ENCODE data around the gene NBPF1. TPM values are rescaled to one million over a fixed set of nuclear protein-coding genes. Genes with fewer than 3 reads are reported as not detected.
"Not testable (repeated sequence)": the region's sequence is repeated elsewhere in the genome, so short reads cannot be mapped to it uniquely, and the experiment has no call there.

Gene NBPF1
- total RNA-seq, 1 donor from 2014 or later: 35.3 TPM

DNA sequence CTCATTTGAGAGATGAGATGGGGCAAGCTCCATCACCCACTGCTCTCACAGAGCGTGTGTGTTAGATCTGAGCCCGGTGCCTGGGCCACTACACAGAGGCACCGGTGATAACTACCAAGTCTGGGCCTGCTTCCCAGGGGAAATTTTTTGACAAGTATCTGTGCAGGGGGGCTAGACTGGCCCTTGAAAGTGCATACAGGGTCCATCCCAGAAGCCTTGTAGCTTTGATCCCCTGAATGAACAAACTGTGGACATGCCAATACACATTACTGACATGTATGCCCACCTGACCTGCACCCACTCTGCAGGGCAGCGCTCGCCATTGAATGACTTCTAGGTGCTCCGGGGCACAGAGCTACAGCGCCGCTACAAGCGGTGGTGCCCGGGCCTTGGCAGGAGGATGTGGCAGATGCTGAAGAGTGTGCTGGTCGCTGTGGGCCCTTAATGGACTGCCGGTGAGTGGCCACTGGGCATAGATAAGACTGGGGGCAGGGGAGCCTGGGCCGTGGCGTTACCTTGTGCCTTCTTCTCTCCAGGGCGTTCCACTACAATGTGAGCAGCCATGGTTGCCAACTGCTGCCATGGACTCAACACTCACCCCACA is 32.8 kb upstream of the NBPF1 start:
- H3K9me3 ChIP-seq; H3K27ac ChIP-seq; ATAC-seq; H3K27me3 ChIP-seq (ENCODE audit: low read depth); H3K36me3 ChIP-seq; H3K4me3 ChIP-seq; intact Hi-C loops (cut with DNase I): not testable (repeated sequence)
- DNase-seq: peak; percentile 52
- peaks cover 24% of the 10 kb centered on the region for H3K4me1 ChIP-seq

DNA sequence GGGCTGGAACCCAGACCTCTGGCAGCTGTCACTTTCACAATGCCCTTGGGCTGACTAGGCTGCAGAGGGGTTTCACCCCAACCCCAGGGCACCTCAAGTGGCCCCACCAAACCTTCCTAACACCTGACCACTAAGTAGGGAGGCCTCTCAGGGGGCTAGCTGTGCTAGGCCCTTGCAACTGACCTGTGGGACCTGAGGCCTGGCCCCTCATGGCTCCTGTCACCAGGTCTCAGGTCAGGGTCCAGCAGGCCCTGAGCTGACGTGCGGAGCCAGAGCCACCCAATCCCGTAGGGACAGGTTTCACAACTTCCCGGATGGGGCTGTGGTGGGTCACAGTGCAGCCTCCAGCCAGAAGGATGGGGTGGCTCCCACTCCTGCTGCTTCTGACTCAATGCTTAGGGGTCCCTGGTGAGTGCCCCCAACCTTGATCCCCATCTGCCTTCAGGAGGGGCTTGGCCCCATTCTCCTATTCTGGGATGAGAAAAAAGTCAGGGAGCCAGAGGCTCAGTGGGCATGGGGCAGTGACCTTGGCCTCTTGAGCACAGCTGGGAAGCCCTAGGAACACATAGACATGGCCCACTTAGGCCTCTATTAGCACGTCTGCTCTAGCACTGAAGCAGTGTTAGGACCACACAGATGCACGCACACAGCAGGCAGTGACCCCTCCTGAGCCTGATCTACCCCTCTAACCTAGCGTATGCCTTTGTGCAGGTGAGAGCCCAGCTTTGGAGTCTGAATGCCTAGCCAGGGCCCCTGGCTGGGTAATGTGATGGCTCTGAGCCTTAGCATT is 32.1 kb upstream of the NBPF1 start:
- peak overlapping the region; percentile 81 for H3K4me3 ChIP-seq
- peaks cover 24% of the 10 kb centered on the region for H3K4me1 ChIP-seq
- H3K9me3 ChIP-seq; intact Hi-C loops (cut with DNase I); H3K27me3 ChIP-seq (ENCODE audit: low read depth); H3K36me3 ChIP-seq: not testable (repeated sequence)
- peak overlapping the region; percentile 87 for H3K27ac ChIP-seq
- peak in 1 of 2 donors; percentile 0 for ATAC-seq
- peak; percentile 57 for DNase-seq

DNA sequence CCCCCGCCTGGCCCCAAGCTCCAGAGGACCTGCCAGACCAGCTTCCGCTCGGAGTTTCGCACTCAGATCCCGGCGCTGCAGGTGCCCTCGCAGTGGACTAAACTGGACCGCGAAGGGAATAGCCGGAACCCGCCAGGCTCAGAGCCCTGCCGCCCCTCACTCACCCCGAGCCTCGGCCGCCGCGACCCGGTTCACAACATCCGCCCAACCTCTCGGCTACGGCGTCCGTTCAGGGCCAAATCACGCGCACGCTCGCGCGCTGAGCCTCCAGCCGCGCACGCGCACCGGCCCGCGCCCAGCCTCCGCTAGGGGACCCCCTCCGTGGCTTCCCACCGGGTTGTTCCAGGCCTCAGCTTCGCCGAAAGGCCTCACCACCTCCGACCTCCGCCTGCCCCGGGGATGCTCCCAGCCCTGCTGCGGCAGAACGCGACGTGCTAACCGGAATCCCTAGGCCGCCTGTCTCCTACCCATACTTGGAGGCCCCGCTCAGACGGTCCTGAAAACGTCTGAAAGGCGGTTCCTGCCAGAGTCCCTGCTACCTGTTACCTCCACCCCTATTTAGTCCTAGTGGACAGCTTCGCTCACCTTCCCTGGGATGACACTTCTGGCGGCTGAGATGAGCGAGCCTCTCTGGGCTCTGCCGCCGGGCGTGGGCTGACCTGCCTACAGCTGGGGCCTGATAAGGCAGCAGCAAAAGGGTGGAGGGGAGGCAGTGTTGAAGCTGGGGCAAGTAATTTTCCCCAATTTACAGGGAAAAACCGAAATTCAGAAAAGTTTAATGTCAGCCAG is 31.3 kb upstream of the NBPF1 start:
- H3K27ac ChIP-seq: peak overlapping the region; percentile 87
- peak; percentile 98 for DNase-seq
- ATAC-seq: peak; percentile 88 to 91
- H3K4me3 ChIP-seq: peak overlapping the region; percentile 81
- peaks cover 24% of the 10 kb centered on the region for H3K4me1 ChIP-seq
- H3K9me3 ChIP-seq; H3K36me3 ChIP-seq; intact Hi-C loops (cut with DNase I); H3K27me3 ChIP-seq (ENCODE audit: low read depth): not testable (repeated sequence)
- TF ChIP-seq, protein P1, sequence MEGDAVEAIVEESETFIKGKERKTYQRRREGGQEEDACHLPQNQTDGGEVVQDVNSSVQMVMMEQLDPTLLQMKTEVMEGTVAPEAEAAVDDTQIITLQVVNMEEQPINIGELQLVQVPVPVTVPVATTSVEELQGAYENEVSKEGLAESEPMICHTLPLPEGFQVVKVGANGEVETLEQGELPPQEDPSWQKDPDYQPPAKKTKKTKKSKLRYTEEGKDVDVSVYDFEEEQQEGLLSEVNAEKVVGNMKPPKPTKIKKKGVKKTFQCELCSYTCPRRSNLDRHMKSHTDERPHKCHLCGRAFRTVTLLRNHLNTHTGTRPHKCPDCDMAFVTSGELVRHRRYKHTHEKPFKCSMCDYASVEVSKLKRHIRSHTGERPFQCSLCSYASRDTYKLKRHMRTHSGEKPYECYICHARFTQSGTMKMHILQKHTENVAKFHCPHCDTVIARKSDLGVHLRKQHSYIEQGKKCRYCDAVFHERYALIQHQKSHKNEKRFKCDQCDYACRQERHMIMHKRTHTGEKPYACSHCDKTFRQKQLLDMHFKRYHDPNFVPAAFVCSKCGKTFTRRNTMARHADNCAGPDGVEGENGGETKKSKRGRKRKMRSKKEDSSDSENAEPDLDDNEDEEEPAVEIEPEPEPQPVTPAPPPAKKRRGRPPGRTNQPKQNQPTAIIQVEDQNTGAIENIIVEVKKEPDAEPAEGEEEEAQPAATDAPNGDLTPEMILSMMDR (IDR thresholded peaks at IDR 0.05): peak; percentile 75

DNA sequence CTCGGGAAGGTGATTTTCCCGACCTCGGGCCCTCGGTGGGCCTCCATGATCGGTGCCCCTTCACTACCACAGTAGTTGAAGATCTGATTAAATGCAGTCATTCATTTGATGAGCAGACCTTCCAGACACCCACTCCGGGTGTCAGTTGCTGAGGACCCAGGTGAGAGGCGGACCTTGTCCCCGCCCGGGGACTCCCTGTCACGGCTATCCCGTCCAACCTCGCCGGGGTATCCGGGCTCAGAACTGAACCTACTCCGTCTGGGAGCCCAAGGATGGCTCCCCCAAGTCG is 30.8 kb upstream of the NBPF1 start:
- peak overlapping the region; percentile 87 for H3K27ac ChIP-seq
- peaks cover under 1% of the 10 kb centered on the region for H3K27me3 ChIP-seq (ENCODE audit: low read depth)
- intact Hi-C loops (cut with DNase I): no loop called here
- H3K4me1 ChIP-seq: peaks cover 24% of the 10 kb centered on the region
- no peaks in the 10 kb centered on the region for H3K9me3 ChIP-seq
- DNase-seq (no peak), ATAC-seq (no peak)
- TF ChIP-seq, protein P1 (IDR thresholded peaks at IDR 0.05): no peak
- no peaks in the 10 kb centered on the region for H3K36me3 ChIP-seq
- H3K4me3 ChIP-seq: peak overlapping the region; percentile 81

DNA sequence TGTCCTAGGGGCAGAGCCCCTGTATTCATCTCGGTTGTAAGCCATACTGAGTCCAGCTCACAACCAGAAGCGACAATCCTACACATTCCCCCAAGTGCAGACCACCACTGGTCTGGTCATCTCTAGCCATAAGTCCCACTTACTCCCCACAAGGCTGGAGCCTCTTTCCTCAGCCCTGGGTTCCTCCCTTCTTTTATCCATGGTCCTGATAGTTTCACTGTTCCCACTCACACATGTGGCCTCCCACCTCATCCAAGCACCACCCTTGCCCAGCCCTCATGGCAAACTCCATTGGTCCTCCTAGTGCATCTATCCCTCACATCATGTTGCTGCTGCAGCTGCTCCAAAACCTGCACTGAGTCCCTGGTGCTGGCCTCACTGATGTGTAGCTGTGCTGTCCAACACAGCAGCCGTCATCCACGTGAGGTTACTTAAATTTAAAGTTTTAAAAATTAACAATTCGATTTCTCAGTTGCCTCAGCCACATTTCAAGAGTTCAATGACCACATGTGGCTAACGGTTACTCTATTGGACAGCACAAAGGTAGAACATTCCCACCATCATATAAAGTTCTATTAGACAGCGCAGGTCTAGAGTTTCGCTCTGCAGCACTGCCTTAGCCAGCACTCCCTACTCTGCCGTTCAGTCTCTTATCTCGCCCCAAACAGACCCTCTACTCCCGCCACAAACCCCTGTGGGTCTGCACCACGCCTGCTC is 30.3 kb upstream of the NBPF1 start:
- H3K27me3 ChIP-seq (ENCODE audit: low read depth); intact Hi-C loops (cut with DNase I); ATAC-seq; H3K36me3 ChIP-seq; H3K9me3 ChIP-seq: not testable (repeated sequence)
- Histone ChIP-seq H3K4me3 (peak overlapping the region; percentile 81), H3K27ac (peak overlapping the region; percentile 87), H3K4me1 (peaks cover 24% of the 10 kb centered on the region)
- DNase-seq: peak; percentile 50

DNA sequence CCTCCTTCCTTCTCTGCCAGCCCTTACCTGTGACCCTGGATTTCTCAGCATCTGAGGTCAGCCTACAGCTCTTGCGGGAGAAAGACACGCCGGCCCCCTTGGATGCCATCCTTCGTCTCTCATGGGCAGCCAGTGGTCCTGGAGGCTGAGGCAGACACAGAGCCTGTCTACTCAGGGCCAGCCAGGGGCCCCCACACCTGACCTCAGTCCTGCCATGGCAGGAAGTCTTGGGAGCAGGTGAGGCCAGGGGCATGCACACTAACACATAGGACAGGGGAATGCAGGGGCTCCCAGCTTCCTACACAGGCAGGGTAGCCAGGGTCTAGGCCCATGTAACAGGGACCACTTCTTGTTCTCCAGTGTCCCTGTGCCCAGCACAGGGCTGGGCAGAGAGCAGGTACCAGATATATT is 29.6 kb upstream of the NBPF1 start:
- H3K27ac ChIP-seq; intact Hi-C loops (cut with DNase I); ATAC-seq; H3K27me3 ChIP-seq (ENCODE audit: low read depth); H3K9me3 ChIP-seq; H3K36me3 ChIP-seq: not testable (repeated sequence)
- H3K4me1 ChIP-seq: peaks cover 24% of the 10 kb centered on the region
- peak; percentile 61 for DNase-seq
- peak overlapping the region; percentile 81 for H3K4me3 ChIP-seq

DNA sequence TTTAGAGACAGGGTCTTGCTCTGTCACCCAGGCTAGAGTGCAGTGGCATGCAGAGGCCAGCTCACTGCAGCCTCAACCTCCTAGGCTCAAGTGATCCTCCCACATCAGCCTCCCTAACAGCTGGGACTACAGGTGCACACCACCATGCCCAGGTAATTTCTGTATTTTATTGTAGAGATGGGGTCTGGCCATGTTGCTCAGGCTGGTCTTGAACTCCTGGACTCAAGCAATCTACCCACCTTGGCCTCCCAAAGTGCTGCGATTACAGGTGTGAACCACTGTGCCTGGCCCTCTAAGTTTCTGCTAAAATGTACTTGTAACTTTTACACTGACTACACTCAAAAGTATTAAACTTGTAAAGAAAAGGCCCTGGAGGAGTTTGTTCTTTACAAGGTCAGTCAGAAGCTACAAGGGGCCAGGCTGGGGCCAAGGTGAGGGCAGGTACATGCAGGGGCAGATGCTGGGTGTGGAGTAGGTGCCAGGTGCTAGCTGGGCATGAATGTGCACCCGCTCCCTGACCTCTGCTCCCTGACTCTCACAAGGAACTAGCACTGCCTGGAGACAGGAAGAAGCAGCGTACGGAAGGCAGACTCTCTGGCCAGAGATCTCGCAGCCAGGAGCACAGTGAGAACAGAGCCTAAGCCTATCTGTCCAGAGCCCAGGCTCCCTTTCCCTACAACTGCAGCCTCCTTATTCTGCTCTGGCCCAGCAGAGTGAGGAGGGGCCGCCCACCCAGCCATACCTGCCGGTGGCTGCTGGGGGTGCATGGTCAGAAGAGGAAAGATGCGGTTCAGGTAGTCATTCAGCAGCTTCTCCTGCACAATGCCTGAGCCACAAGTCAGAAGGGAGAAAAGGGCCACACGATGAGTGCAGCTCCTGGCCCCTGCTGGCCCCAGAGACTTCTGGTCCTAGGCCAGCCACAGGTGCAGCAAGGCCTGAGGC is 28.9 kb upstream of the NBPF1 start:
- H3K27me3 ChIP-seq (ENCODE audit: low read depth); H3K36me3 ChIP-seq; intact Hi-C loops (cut with DNase I); ATAC-seq; H3K27ac ChIP-seq; H3K9me3 ChIP-seq; H3K4me3 ChIP-seq: not testable (repeated sequence)
- DNase-seq: peak; percentile 40
- peaks cover 24% of the 10 kb centered on the region for H3K4me1 ChIP-seq

DNA sequence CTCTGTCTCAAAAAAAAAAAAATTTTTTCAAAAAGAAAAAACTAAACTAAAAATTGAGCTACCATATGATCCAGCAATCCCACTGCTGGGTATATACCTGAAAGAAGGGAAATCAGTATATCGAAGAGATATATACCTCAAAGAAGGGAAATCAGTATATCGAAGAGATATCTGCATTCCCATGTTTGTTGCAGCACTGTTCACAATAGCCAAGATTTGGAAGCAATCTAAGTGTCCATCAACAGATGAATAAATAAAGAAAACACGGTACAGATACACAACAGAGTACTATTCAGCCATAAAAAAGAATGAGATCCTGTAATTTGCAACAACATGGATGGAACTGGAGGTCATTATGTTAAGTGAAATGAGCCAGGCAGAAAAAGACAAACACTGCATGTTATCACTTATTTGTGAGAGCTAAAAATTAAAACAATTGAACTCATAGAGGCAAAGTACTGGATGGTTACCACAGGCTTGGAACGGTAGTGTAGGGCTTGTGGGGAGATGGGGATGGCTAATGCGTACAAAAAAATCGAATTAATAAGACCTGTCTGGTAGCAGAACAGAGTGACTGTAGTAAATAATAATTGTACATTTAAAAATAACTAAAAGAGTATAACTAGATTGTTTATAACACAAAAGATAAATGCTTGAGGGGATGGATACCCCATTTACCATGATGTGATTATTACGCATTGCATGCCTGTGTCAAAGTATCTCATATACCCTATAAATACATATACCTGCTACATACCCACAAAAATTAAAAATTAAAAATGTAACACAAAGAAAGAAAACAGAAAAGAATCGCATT is 28.0 kb upstream of the NBPF1 start:
- intact Hi-C loops (cut with DNase I); H3K27ac ChIP-seq; H3K4me3 ChIP-seq; H3K27me3 ChIP-seq (ENCODE audit: low read depth); ATAC-seq; H3K9me3 ChIP-seq; DNase-seq; H3K36me3 ChIP-seq: not testable (repeated sequence)
- peaks cover 24% of the 10 kb centered on the region for H3K4me1 ChIP-seq

DNA sequence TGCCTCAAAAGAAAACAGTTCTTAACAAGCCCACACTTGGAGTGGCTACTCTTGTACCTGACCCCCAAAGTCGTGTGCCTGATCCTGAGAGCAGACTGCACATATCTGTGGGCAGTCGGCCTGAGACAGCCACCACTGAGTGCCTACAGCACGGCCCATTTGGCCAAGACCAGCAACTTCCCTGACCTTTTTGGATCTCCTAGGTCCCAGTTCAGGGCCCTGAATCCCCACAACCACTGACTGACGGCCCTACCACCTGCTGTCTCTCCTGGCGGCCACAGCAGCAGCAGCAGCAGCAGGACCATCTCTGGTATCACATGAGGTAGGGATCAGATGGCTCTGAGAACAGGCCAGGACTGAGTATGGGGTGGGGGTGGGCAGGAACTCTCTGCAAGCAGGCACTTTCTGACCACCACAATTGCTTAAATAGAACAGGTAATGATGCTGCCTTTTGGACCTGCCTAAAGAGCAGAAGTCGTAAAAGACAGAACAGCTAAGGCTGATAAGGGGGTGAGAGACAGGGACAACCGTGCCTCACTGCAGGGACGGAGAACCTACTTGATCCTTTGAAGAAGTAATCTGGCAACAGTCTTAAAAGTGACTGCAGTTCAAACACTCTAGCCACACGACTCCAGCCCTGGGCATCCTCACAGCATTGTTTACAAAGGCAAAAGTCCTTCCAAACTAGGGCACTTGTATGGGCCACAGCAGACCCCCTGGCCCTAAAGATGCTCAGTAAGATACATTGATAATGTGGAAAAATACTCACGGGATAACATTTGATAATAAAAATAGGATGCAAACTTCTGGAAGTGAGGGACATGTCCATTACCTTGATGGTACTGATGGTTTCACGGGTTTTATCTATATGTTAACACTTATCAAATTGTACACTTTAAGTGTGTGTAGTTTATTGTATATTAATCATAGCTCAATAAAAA is 26.0 kb upstream of the NBPF1 start:
- DNase-seq: peak; percentile 45
- H3K27me3 ChIP-seq (ENCODE audit: low read depth); H3K27ac ChIP-seq; H3K9me3 ChIP-seq; H3K36me3 ChIP-seq; H3K4me3 ChIP-seq; intact Hi-C loops (cut with DNase I): not testable (repeated sequence)
- peak in 1 of 2 donors; percentile 0 for ATAC-seq
- peaks cover 17% of the 10 kb centered on the region for H3K4me1 ChIP-seq
